GM12878 (cell line): Measurements from ENCODE around the gene ADAMTS13. TPM values are rescaled to one million over a fixed set of nuclear protein-coding genes. Genes with fewer than 3 reads are reported as not detected.
A peak's percentile ranks its signal among the peaks of the same experiment; 100 is the strongest.

Experiments
- ATAC-seq: fragments of 200-7000 bp; cut with Tn5 transposase; 3 replicates; pipeline ENCODE4 v1.9.1; 2020; ENCODE audit warnings: mild to moderate bottlenecking, moderate library complexity
- BruUV-seq: library from RNA; stranded (reverse); fragments of 400-500 nt; replicated peaks from 2 replicates; lab custom pipeline; 2021; lab: Mats Ljungman, UMichigan
- CTCF ChIA-PET: fragments of 300-600 bp; sonication (Branson Sonifier 250); formaldehyde crosslinking; extraction: SDS; loops from one replicate; lab custom pipeline; 2021; ENCODE audit warnings: inconsistent platforms; lab: Yijun Ruan, JAX
- POLR2A ChIA-PET: fragments of 350-600 bp; formaldehyde crosslinking; extraction: SDS; loops from one replicate; lab custom pipeline; 2021; ENCODE audit warnings: inconsistent platforms; lab: Charles Lee
- RAD21 ChIA-PET: fragments of 300-600 bp; sonication (Branson Sonifier 250); formaldehyde crosslinking; loops from one replicate; lab custom pipeline; 2023; ENCODE audit warnings: antibody characterized with exemption; ENCODE audit not compliant: unreplicated experiment; lab: Charles Lee
- SMC1A ChIA-PET: fragments of 300-600 bp; sonication (Branson Sonifier 250); formaldehyde crosslinking; loops from one replicate; lab custom pipeline; 2023; ENCODE audit not compliant: unreplicated experiment, uncharacterized antibody; lab: Charles Lee
- DNase-seq: peaks from one replicate; pipeline ENCODE4 v3.0.0-alpha.2; 2011; ENCODE audit warnings: low read depth, low spot score
- FAIRE-seq: peaks from 3 replicates; lab custom pipeline; 2011; peaks lifted over from hg19 to GRCh38; lab: Jason Lieb, UNC
- H2AFZ ChIP-seq: 2 replicates; pipeline ENCODE4 v1.6.0; 2011; ENCODE audit warnings: low read depth, low read length, control low read depth; ENCODE audit not compliant: control insufficient read depth
- H3K27ac ChIP-seq: 2 replicates; pipeline ENCODE4 v1.5.1; 2011; ENCODE audit warnings: control low read depth; ENCODE audit not compliant: control insufficient read depth, insufficient read depth
- H3K27me3 ChIP-seq, 2 experiments: replicated peaks in 1 of 2; 2 replicates each; pipeline versions ENCODE4 v1.6.0 to v1.6.1; 2011; ENCODE audit warnings: low read length in 1 of 2; ENCODE audit not compliant: control insufficient read depth in 2 of 2, insufficient read depth in 2 of 2
- H3K36me3 ChIP-seq, 2 experiments: 2 replicates each; pipeline ENCODE4 v1.5.1; 2011; ENCODE audit warnings: low read length in 1 of 2; ENCODE audit not compliant: control insufficient read depth in 2 of 2, insufficient read depth in 2 of 2
- H3K4me1 ChIP-seq: 2 replicates; pipeline ENCODE4 v1.6.1; 2011; ENCODE audit warnings: mild to moderate bottlenecking, low read length, moderate library complexity, mixed read lengths; ENCODE audit not compliant: control insufficient read depth, insufficient read depth
- H3K4me2 ChIP-seq: 2 replicates; pipeline ENCODE4 v1.6.0; 2011; ENCODE audit warnings: control low read depth; ENCODE audit not compliant: control insufficient read depth, insufficient read depth
- H3K4me3 ChIP-seq: fragments of 200-600 bp; sonication (generic); 2 replicates; pipeline ENCODE4 v1.5.1; 2016
- H3K79me2 ChIP-seq: 2 replicates; pipeline ENCODE4 v1.6.0; 2011; ENCODE audit warnings: low read length; ENCODE audit not compliant: control insufficient read depth, insufficient read depth
- H3K9ac ChIP-seq: 2 replicates; pipeline ENCODE4 v1.8.0; 2011; ENCODE audit warnings: low read length, control low read depth, mixed read lengths; ENCODE audit not compliant: control insufficient read depth, insufficient read depth
- H3K9me3 ChIP-seq: replicated peaks from 3 replicates; pipeline ENCODE4 v1.5.1; 2011; ENCODE audit warnings: mild to moderate bottlenecking, low read length; ENCODE audit not compliant: control insufficient read depth, insufficient read depth
- H4K20me1 ChIP-seq: 2 replicates; pipeline ENCODE4 v1.6.0; 2011; ENCODE audit not compliant: control insufficient read depth, insufficient read depth
- CBFB ChIP-seq: IDR thresholded peaks from 2 replicates; pipeline ENCODE4 v1.6.1; 2016; ENCODE audit warnings: antibody characterized with exemption, low read depth
- MXI1 ChIP-seq: fragments of 150-350 bp; IDR thresholded peaks from 2 replicates; pipeline ENCODE4 v1.6.1; 2011; ENCODE audit warnings: low read depth, mild to moderate bottlenecking, inconsistent platforms, low read length, improper control_type of control experiment
- SMAD1 ChIP-seq: fragments of 450-650 bp; IDR thresholded peaks from 2 replicates; pipeline ENCODE4 v1.6.1; 2018; ENCODE audit warnings: mild to moderate bottlenecking, low read depth; ENCODE audit not compliant: partially characterized antibody
- WGBS: methylation state at CpG from one replicate; pipeline ENCODE4 v1.1.6; 2016; ENCODE audit warnings: low lambda C conversion rate; ENCODE audit not compliant: insufficient replicate concordance, insufficient coverage; ENCODE audit errors: missing lambda C conversion rate; 5-methylcytosine and 5-hydroxymethylcytosine counted together
- in situ Hi-C: fragments of 300-500 bp; cut with MboI; formaldehyde crosslinking; loops from 9 replicates; pipeline ENCODE4 v1.14.3; 2018; ENCODE audit warnings: mixed read lengths
- intact Hi-C: fragments of 100-400 bp; cut with micrococcal nuclease; formaldehyde crosslinking; loops from one replicate; pipeline ENCODE4 v1.14.2; 2022; ENCODE audit not compliant: unreplicated experiment
- polyA plus RNA-seq, 11 experiments: library from polyadenylated mRNA; depleted of rRNA in 4 of 11; unstranded in 6 of 11; stranded (reverse) in 5 of 11; fragments of >200 nt; fragmentation: Nextera tagmentation in 4 of 11; fragmentation: Illumina TruSeq in 1 of 11; extraction: Ambion mirVana in 4 of 11; extraction: Trizol in 1 of 11; gene quantifications; 1 replicate in 1 of 11; 2 replicates in 10 of 11; pipeline versions ENCODE4 v1.2.1 to v1.2.3, GENCODE V29; 2011 to 2016; ENCODE audit warnings: inconsistent platforms in 2 of 11, missing spikeins in 2 of 11, low read depth in 1 of 11
- total RNA-seq, 4 experiments: library from RNA; depleted of rRNA in 3 of 4; stranded (reverse); fragments of >200 nt in 3 of 4; fragmentation: Illumina TruSeq in 1 of 4; extraction: Trizol in 1 of 4; gene quantifications; 2 replicates each; pipeline versions ENCODE4 v1.2.1 to v1.2.3, GENCODE V29; 2013 to 2021
- TF ChIP-seq, protein P1 (sequence below), 3 experiments: IDR thresholded peaks in 2 of 3; conservative IDR thresholded peaks in 1 of 3; 2 replicates each; pipeline ENCODE4 v1.5.1; 2011; ENCODE audit warnings: low read depth in 3 of 3, low read length in 3 of 3, mild to moderate bottlenecking in 3 of 3, control low read depth in 2 of 3, moderate library complexity in 2 of 3, inconsistent platforms in 1 of 3, mixed read lengths in 1 of 3; ENCODE audit not compliant: control insufficient read depth in 2 of 3, insufficient read depth in 1 of 3; ENCODE audit errors: extremely low read depth in 1 of 3

Gene ADAMTS13
- total and polyA plus RNA-seq, 10 of the 15 experiments (the other 5 are each of a cell fraction or from before 2014, with no cell fraction given), result 0.08 to 2.4 (median 0.28) TPM

DNA sequence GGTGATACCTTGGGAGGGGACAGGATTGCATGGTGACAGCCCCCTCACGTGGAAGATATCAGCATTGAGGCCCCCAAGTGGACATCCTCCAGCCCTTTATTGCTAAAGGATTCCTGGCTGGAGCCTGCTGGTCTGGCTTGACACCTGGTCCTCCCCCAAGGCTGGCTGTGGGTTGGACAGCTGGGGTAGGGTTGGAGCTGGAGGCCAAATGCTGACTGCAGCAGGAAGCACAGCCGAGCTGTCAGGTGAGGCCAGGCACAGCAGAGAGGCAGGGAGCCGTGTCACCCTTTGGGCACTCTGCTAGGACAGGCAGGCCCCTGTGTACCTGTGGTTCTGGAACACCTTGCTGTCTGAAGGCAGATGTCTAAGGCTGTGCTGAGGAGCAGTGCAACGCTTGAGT is 39.8 kb downstream of the ADAMTS13 start:
- Histone ChIP-seq H3K4me1 (peaks cover 9% of the 10 kb centered on the region), H3K9ac (no peak overlapping the region), H3K27me3 (no peaks in the 10 kb centered on the region; a peak in 2 of 4 replicates), H3K27ac (no peak overlapping the region), H4K20me1 (no peaks in the 10 kb centered on the region), H3K79me2 (no peaks in the 10 kb centered on the region), H2AFZ (no peak overlapping the region), H3K4me3 (no peak overlapping the region), H3K36me3 (no peaks in the 10 kb centered on the region), H3K9me3 (no peaks in the 10 kb centered on the region), H3K4me2 (no peak overlapping the region)
- no peak for FAIRE-seq
- in situ Hi-C loops, result no loop called here
- ChIA-PET POLR2A (no interaction called here), CTCF (interaction anchor here (1.4 to 1.6 kb wide), 2 partner anchors 15 to 25 kb away, joined by 3 to 5 read pairs; no protein-coding TSS in a partner anchor), RAD21 (interaction anchor here (2.9 kb wide), 1 partner anchor 17 kb away, joined by 20 read pairs; the partner anchor contains the start of gene SLC2A6), SMC1A (no interaction called here)
- intact Hi-C loops, result no loop called here
- BruUV-seq, result no TSS peak
- TF ChIP-seq SMAD1 (no peak), MXI1 (no peak), CBFB (no peak)
- TF ChIP-seq, protein P1, sequence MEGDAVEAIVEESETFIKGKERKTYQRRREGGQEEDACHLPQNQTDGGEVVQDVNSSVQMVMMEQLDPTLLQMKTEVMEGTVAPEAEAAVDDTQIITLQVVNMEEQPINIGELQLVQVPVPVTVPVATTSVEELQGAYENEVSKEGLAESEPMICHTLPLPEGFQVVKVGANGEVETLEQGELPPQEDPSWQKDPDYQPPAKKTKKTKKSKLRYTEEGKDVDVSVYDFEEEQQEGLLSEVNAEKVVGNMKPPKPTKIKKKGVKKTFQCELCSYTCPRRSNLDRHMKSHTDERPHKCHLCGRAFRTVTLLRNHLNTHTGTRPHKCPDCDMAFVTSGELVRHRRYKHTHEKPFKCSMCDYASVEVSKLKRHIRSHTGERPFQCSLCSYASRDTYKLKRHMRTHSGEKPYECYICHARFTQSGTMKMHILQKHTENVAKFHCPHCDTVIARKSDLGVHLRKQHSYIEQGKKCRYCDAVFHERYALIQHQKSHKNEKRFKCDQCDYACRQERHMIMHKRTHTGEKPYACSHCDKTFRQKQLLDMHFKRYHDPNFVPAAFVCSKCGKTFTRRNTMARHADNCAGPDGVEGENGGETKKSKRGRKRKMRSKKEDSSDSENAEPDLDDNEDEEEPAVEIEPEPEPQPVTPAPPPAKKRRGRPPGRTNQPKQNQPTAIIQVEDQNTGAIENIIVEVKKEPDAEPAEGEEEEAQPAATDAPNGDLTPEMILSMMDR (IDR thresholded peaks at IDR 0.05 in 2 of 3, conservative IDR thresholded peaks at IDR 0.05 in 1 of 3; ENCODE audit: control insufficient read depth in 2 of 3, extremely low read depth in 1 of 3, insufficient read depth in 1 of 3, low read depth in 3 of 3, low read length in 3 of 3), result peak in 2 of 3 experiments; percentile 10 to 31; a peak in 3 of 6 replicates
- no peak for DNase-seq
- ATAC-seq, result no peak
- WGBS, result 37% methylated on average over 4 of the region's 4 CpGs
